Activated CD4-positive, alpha-beta T cell treated with anti-CD3 and anti-CD28 coated beads for 4 hours (primary cell): ENCODE results near the gene STRN3.
"Not testable (repeated sequence)": the region's sequence is repeated elsewhere in the genome, so short reads cannot be mapped to it uniquely, and the experiment has no call there.

ENCODE experiments used
- DNase-seq, 2 donors: peaks; one replicate each; pipeline ENCODE4 v3.0.0-alpha.2; 2020

Gene STRN3

GRCh38 chr14:30967364-30968098 lies 58.6 kb downstream of the STRN3 start:
- DNase-seq: not testable (repeated sequence)

- no peak for DNase-seq
Observed at GRCh38 chr14:30966415-30967363, 59.5 kb downstream of the STRN3 start.

- not testable (repeated sequence) for DNase-seq
Observed at GRCh38 chr14:30965861-30966260, 60.3 kb downstream of the STRN3 start.

GRCh38 chr14:30962537-30962936 lies 63.6 kb downstream of the STRN3 start:
- DNase-seq: not testable (repeated sequence)

GRCh38 chr14:30961330-30961729 lies 64.8 kb downstream of the STRN3 start:
- DNase-seq: no peak

GRCh38 chr14:30960216-30960615 lies 66.0 kb downstream of the STRN3 start:
- DNase-seq: no peak

GRCh38 chr14:30958555-30959407 lies 67.4 kb downstream of the STRN3 start:
- DNase-seq: no peak

GRCh38 chr14:30957813-30958370 lies 68.3 kb downstream of the STRN3 start:
- DNase-seq: no peak

- no peak for DNase-seq
Observed at GRCh38 chr14:30949651-30950050, 76.5 kb downstream of the STRN3 start.

- no peak for DNase-seq
Observed at GRCh38 chr14:30943694-30944093, 82.5 kb downstream of the STRN3 start.

GRCh38 chr14:30940886-30941285 lies 85.3 kb downstream of the STRN3 start:
- DNase-seq: no peak

- DNase-seq: no peak
Observed at GRCh38 chr14:30938617-30939016, 87.6 kb downstream of the STRN3 start.

- DNase-seq: no peak
Observed at GRCh38 chr14:30935445-30935844, 90.7 kb downstream of the STRN3 start.

- DNase-seq: not testable (repeated sequence)
Observed at GRCh38 chr14:30933937-30934336, 92.2 kb downstream of the STRN3 start.

GRCh38 chr14:30928462-30928861 lies 97.7 kb downstream of the STRN3 start:
- DNase-seq: no peak

- no peak for DNase-seq
Observed at GRCh38 chr14:30925254-30925653, 100.9 kb downstream of the STRN3 start.

- no peak for DNase-seq
Observed at GRCh38 chr14:30921788-30922187, 104.4 kb downstream of the STRN3 start.

- no peak for DNase-seq
Observed at GRCh38 chr14:30921305-30921704, 104.9 kb downstream of the STRN3 start.

GRCh38 chr14:30915596-30915995 lies 110.6 kb downstream of the STRN3 start:
- no peak for DNase-seq

GRCh38 chr14:30914812-30915211 lies 111.4 kb downstream of the STRN3 start:
- no peak for DNase-seq

- DNase-seq: no peak
Observed at GRCh38 chr14:30908826-30909225, 117.4 kb downstream of the STRN3 start.

GRCh38 chr14:30907659-30908057 lies 118.5 kb downstream of the STRN3 start:
- DNase-seq: no peak
